Measurements from ENCODE around the gene SMIM13. TPM values are rescaled to one million over a fixed set of nuclear protein-coding genes. Genes with fewer than 3 reads are reported as not detected.
"Not testable (repeated sequence)": the region's sequence is repeated elsewhere in the genome, so short reads cannot be mapped to it uniquely, and the experiment has no call there.

Gene SMIM13
- total RNA-seq, 2 donors from 2014 or later = 9.1 to 9.9 TPM

GRCh38 chr6:11065436-11066202 lies 28.0 kb upstream of the SMIM13 start:
- DNase-seq (no peak), ATAC-seq (replicated peaks in 1 of 2) (no peak)
- Mint-ChIP-seq H3K27ac (no peak overlapping the region), H3K9me3 (no peaks in the 10 kb centered on the region), H3K27me3 (ENCODE audit: low read depth) (peaks cover 6% of the 10 kb centered on the region), H3K4me3 (no peak overlapping the region), H3K4me1 (ENCODE audit: low read depth) (no peaks in the 10 kb centered on the region), H3K36me3 (ENCODE audit: insufficient read depth in 2 of 2) (no peaks in the 10 kb centered on the region)

- H3K27ac Mint-ChIP-seq = no peak overlapping the region
- DNase-seq = no peak
- H3K9me3 Mint-ChIP-seq = no peaks in the 10 kb centered on the region
- no peaks in the 10 kb centered on the region for H3K36me3 Mint-ChIP-seq (ENCODE audit: insufficient read depth in 2 of 2)
- no peak for ATAC-seq (replicated peaks in 1 of 2)
- H3K27me3 Mint-ChIP-seq (ENCODE audit: low read depth) = no peaks in the 10 kb centered on the region
- no peak overlapping the region for H3K4me3 Mint-ChIP-seq
- no peaks in the 10 kb centered on the region for H3K4me1 Mint-ChIP-seq (ENCODE audit: low read depth)
These were observed 26.9 kb upstream of the SMIM13 start for GRCh38 chr6:11066505-11067347.

GRCh38 chr6:11067348-11067747 lies 26.3 kb upstream of the SMIM13 start:
- DNase-seq (no peak), ATAC-seq (replicated peaks in 1 of 2) (no peak)
- Mint-ChIP-seq H3K27me3 (ENCODE audit: low read depth) (no peaks in the 10 kb centered on the region), H3K4me1 (ENCODE audit: low read depth) (no peaks in the 10 kb centered on the region), H3K27ac (no peak overlapping the region), H3K4me3 (no peak overlapping the region), H3K36me3 (ENCODE audit: insufficient read depth in 2 of 2) (no peaks in the 10 kb centered on the region), H3K9me3 (no peaks in the 10 kb centered on the region)

- Mint-ChIP-seq H3K4me1 (ENCODE audit: low read depth) (no peaks in the 10 kb centered on the region), H3K4me3 (no peak overlapping the region), H3K9me3 (no peaks in the 10 kb centered on the region), H3K27me3 (ENCODE audit: low read depth) (no peaks in the 10 kb centered on the region), H3K36me3 (ENCODE audit: insufficient read depth in 2 of 2) (no peaks in the 10 kb centered on the region), H3K27ac (no peak overlapping the region)
- ATAC-seq (replicated peaks in 1 of 2) (no peak), DNase-seq (no peak)
These were observed 23.9 kb upstream of the SMIM13 start for GRCh38 chr6:11069760-11070159.

- no peak for DNase-seq
- H3K4me1 Mint-ChIP-seq (ENCODE audit: low read depth) = no peaks in the 10 kb centered on the region
- H3K4me3 Mint-ChIP-seq = no peak overlapping the region
- no peaks in the 10 kb centered on the region for H3K36me3 Mint-ChIP-seq (ENCODE audit: insufficient read depth in 2 of 2)
- H3K9me3 Mint-ChIP-seq = no peaks in the 10 kb centered on the region
- ATAC-seq (replicated peaks in 1 of 2) = no peak
- no peak overlapping the region for H3K27ac Mint-ChIP-seq
- H3K27me3 Mint-ChIP-seq (ENCODE audit: low read depth) = no peaks in the 10 kb centered on the region
These were observed 21.5 kb upstream of the SMIM13 start for GRCh38 chr6:11072101-11072500.

- no peaks in the 10 kb centered on the region for H3K9me3 Mint-ChIP-seq
- no peaks in the 10 kb centered on the region for H3K36me3 Mint-ChIP-seq (ENCODE audit: insufficient read depth in 2 of 2)
- DNase-seq (no peak), ATAC-seq (replicated peaks in 1 of 2) (no peak)
- no peak overlapping the region for H3K27ac Mint-ChIP-seq
- no peaks in the 10 kb centered on the region for H3K4me1 Mint-ChIP-seq (ENCODE audit: low read depth)
- H3K27me3 Mint-ChIP-seq (ENCODE audit: low read depth) = no peaks in the 10 kb centered on the region
- no peak overlapping the region for H3K4me3 Mint-ChIP-seq
These were observed 17.1 kb upstream of the SMIM13 start for GRCh38 chr6:11076540-11076939.

- no peaks in the 10 kb centered on the region for H3K4me1 Mint-ChIP-seq (ENCODE audit: low read depth)
- H3K27ac Mint-ChIP-seq = no peak overlapping the region
- no peaks in the 10 kb centered on the region for H3K9me3 Mint-ChIP-seq
- no peak for DNase-seq
- H3K36me3 Mint-ChIP-seq (ENCODE audit: insufficient read depth in 2 of 2) = no peaks in the 10 kb centered on the region
- H3K27me3 Mint-ChIP-seq (ENCODE audit: low read depth) = no peaks in the 10 kb centered on the region
- H3K4me3 Mint-ChIP-seq = no peak overlapping the region
- ATAC-seq (replicated peaks in 1 of 2) = no peak
These were observed 15.4 kb upstream of the SMIM13 start for GRCh38 chr6:11078266-11078665.

- Mint-ChIP-seq H3K4me3 (no peak overlapping the region), H3K4me1 (ENCODE audit: low read depth) (no peaks in the 10 kb centered on the region), H3K27ac (no peak overlapping the region), H3K36me3 (ENCODE audit: insufficient read depth in 2 of 2) (no peaks in the 10 kb centered on the region), H3K9me3 (no peaks in the 10 kb centered on the region), H3K27me3 (ENCODE audit: low read depth) (no peaks in the 10 kb centered on the region)
- DNase-seq = no peak
- ATAC-seq (replicated peaks in 1 of 2) = no peak
These were observed 13.3 kb upstream of the SMIM13 start for GRCh38 chr6:11080296-11080695.

- Mint-ChIP-seq H3K27me3 (ENCODE audit: low read depth) (no peaks in the 10 kb centered on the region), H3K27ac (no peak overlapping the region), H3K4me1 (ENCODE audit: low read depth) (no peaks in the 10 kb centered on the region), H3K9me3 (no peaks in the 10 kb centered on the region), H3K36me3 (ENCODE audit: insufficient read depth in 2 of 2) (no peaks in the 10 kb centered on the region), H3K4me3 (no peak overlapping the region)
- ATAC-seq (replicated peaks in 1 of 2) = no peak
- DNase-seq = no peak
These were observed 10.1 kb upstream of the SMIM13 start for GRCh38 chr6:11083491-11083890.

GRCh38 chr6:11083956-11084355 lies 9.7 kb upstream of the SMIM13 start:
- Mint-ChIP-seq H3K9me3 (no peaks in the 10 kb centered on the region), H3K4me3 (no peak overlapping the region), H3K4me1 (ENCODE audit: low read depth) (no peaks in the 10 kb centered on the region), H3K36me3 (ENCODE audit: insufficient read depth in 2 of 2) (no peaks in the 10 kb centered on the region), H3K27me3 (ENCODE audit: low read depth) (no peaks in the 10 kb centered on the region), H3K27ac (no peak overlapping the region)
- DNase-seq (no peak), ATAC-seq (replicated peaks in 1 of 2) (no peak)

- DNase-seq = no peak
- Mint-ChIP-seq H3K27ac (no peak overlapping the region), H3K4me3 (no peak overlapping the region), H3K4me1 (ENCODE audit: low read depth) (no peaks in the 10 kb centered on the region), H3K27me3 (ENCODE audit: low read depth) (no peaks in the 10 kb centered on the region), H3K9me3 (no peaks in the 10 kb centered on the region), H3K36me3 (ENCODE audit: insufficient read depth in 2 of 2) (no peaks in the 10 kb centered on the region)
- ATAC-seq (replicated peaks in 1 of 2) = no peak
These were observed 7.7 kb upstream of the SMIM13 start for GRCh38 chr6:11085758-11086435.

GRCh38 chr6:11087141-11087812 lies 6.4 kb upstream of the SMIM13 start:
- not testable (repeated sequence) for H3K27me3 Mint-ChIP-seq (ENCODE audit: low read depth); DNase-seq; H3K9me3 Mint-ChIP-seq; H3K4me1 Mint-ChIP-seq (ENCODE audit: low read depth); H3K4me3 Mint-ChIP-seq; H3K27ac Mint-ChIP-seq; H3K36me3 Mint-ChIP-seq (ENCODE audit: insufficient read depth in 2 of 2); ATAC-seq (replicated peaks in 1 of 2)

GRCh38 chr6:11089695-11090094 lies 3.9 kb upstream of the SMIM13 start:
- peaks cover 0 to 3% of the 10 kb centered on the region in 2 donors for H3K36me3 Mint-ChIP-seq (ENCODE audit: insufficient read depth in 2 of 2)
- ATAC-seq (replicated peaks in 1 of 2) (no peak), DNase-seq (no peak)
- H3K4me3 Mint-ChIP-seq = no peak overlapping the region
- H3K9me3 Mint-ChIP-seq = no peaks in the 10 kb centered on the region
- H3K27me3 Mint-ChIP-seq (ENCODE audit: low read depth) = no peaks in the 10 kb centered on the region
- H3K4me1 Mint-ChIP-seq (ENCODE audit: low read depth) = peaks cover 14% of the 10 kb centered on the region
- no peak overlapping the region for H3K27ac Mint-ChIP-seq

Data from activated T-cell treated with anti-CD3 and anti-CD28 coated beads, Interleukin-2, amount 50 U/mL, for 72 hours (primary cell).